Mesothelial cell of epicardium (in vitro differentiated cells): ENCODE measurements around the gene FAAP20. TPM values are rescaled to one million over a fixed set of nuclear protein-coding genes. Genes with fewer than 3 reads are reported as not detected.

Source experiments
- DNase-seq, 2 experiments: peaks; one replicate each; pipeline ENCODE4 v3.0.0; 2021; ENCODE audit warnings: low spot score in 2 of 2; ENCODE audit not compliant: unreplicated experiment in 2 of 2
- H3K27ac Mint-ChIP-seq: 2 replicates; pipeline ENCODE4 v1.8.0; 2021; ENCODE audit warnings: mixed read lengths
- H3K27me3 Mint-ChIP-seq: 2 replicates; pipeline ENCODE4 v1.8.0; 2021; ENCODE audit warnings: low read depth, mixed read lengths
- H3K36me3 Mint-ChIP-seq: 2 replicates; pipeline ENCODE4 v1.8.0; 2021; ENCODE audit warnings: mixed read lengths
- H3K4me1 Mint-ChIP-seq: 2 replicates; pipeline ENCODE4 v1.8.0; 2021; ENCODE audit warnings: mixed read lengths
- H3K4me3 Mint-ChIP-seq: 2 replicates; pipeline ENCODE4 v1.8.0; 2021; ENCODE audit warnings: mild to moderate bottlenecking, moderate library complexity, mixed read lengths
- H3K9me3 Mint-ChIP-seq: 2 replicates; pipeline ENCODE4 v1.8.0; 2021; ENCODE audit warnings: mixed read lengths
- total RNA-seq: library from RNA; stranded (reverse); gene quantifications from 3 replicates; pipeline ENCODE4 v1.2.1, GENCODE V29; 2021
- TF ChIP-seq, protein P1 (sequence below): fragments of 200-600 bp; sonication (generic); IDR thresholded peaks from one replicate; pipeline ENCODE4 v1.5.0; 2021; ENCODE audit warnings: antibody characterized with exemption; ENCODE audit not compliant: unreplicated experiment

The FAAP20 gene
- total RNA-seq, 1 donor from 2014 or later: 92.2 TPM

DNA sequence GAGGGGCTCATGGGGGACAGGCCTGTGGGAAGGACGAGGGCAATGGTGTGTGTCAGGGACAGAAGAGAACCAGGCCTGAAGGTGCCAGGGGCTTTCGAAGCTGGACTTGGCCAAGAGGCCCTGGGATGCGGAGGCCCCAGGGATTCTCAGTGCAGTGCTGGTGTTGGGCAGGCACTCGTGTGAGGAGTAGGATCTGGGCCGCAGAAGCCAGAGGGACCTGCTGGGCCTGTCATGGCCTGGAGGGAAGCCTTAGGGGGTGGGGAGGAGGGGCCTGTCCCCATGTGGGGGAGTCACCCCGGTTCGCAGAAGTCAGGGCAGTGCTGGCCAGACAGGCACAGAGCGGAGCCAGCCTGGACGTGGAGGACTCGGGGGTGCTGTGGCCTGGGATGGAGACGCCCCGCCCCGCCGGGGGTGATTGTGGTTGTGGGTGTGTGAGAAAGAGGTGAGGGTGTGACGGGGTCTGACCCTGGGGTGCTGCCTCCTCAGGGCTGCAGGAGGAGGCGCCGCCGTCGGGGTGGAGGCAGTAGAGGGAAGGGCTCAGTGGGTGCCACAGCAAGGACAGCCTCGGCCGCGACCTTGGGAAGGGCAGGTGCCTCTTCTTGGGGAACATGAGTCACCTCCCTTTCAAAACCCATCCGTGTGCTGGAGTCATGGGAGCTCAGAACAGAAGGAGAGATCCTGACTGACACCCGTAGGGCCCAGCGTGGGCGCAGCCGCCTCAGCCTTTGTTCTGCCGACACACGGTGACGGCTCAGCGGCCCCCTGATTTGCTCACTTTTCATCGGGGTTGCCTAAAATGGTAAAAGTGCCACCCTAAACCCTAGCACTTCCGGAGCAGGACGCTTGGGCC is 33.9 kb downstream of the FAAP20 start:
- Mint-ChIP-seq H3K4me3 (no peak overlapping the region), H3K36me3 (peaks cover 44% of the 10 kb centered on the region), H3K9me3 (peaks cover 5% of the 10 kb centered on the region), H3K4me1 (no peaks in the 10 kb centered on the region), H3K27ac (no peak overlapping the region), H3K27me3 (no peaks in the 10 kb centered on the region)
- TF ChIP-seq, protein P1, sequence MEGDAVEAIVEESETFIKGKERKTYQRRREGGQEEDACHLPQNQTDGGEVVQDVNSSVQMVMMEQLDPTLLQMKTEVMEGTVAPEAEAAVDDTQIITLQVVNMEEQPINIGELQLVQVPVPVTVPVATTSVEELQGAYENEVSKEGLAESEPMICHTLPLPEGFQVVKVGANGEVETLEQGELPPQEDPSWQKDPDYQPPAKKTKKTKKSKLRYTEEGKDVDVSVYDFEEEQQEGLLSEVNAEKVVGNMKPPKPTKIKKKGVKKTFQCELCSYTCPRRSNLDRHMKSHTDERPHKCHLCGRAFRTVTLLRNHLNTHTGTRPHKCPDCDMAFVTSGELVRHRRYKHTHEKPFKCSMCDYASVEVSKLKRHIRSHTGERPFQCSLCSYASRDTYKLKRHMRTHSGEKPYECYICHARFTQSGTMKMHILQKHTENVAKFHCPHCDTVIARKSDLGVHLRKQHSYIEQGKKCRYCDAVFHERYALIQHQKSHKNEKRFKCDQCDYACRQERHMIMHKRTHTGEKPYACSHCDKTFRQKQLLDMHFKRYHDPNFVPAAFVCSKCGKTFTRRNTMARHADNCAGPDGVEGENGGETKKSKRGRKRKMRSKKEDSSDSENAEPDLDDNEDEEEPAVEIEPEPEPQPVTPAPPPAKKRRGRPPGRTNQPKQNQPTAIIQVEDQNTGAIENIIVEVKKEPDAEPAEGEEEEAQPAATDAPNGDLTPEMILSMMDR: no peak
- DNase-seq: no peak

DNA sequence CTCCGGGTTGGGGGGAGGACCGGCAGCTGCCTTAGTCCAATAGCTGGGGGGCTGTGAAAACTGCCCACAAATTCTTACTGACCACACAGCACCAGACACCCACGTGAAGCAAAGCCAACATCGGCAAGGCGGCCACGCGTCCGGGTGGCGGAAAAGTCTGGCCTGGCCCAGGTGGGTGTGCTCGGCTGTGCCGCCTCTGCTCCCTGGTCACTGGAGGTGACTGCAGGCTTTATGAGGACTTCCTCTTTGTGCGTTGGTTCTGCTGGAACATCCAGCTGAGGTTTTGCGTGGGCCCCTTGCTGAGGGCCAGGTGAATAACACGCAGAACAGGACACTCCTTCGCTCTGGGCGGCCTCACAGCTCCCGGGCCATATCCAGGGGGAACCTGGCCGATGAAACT is 35.4 kb downstream of the FAAP20 start:
- H3K27ac Mint-ChIP-seq: no peak overlapping the region
- TF ChIP-seq, protein P1: no peak
- no peak overlapping the region for H3K4me3 Mint-ChIP-seq
- H3K4me1 Mint-ChIP-seq: no peaks in the 10 kb centered on the region
- H3K36me3 Mint-ChIP-seq: peaks cover 40% of the 10 kb centered on the region
- no peak for DNase-seq
- no peaks in the 10 kb centered on the region for H3K27me3 Mint-ChIP-seq
- peaks cover 5% of the 10 kb centered on the region for H3K9me3 Mint-ChIP-seq

DNA sequence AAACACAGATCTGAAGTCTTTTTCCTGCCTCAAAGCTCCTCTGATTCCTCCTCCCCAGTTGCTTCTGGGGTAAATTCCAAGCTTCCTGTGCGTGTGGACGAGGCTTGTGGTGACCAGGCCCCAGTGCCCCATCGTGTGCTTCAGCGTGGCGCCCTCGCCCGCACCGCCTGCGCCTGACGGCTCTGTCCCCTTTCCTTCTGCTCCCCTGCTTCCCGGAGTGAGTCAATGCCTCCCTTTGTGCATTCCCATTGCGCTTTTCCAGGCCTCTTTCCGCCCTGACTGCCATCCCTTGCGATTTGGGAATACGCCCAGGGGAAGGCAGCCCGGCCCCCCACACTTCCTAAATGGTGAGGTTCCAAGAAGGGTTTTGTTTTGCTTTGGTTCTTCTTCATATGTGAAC is 36.3 kb downstream of the FAAP20 start:
- no peaks in the 10 kb centered on the region for H3K27me3 Mint-ChIP-seq
- no peak for DNase-seq
- H3K36me3 Mint-ChIP-seq: peaks cover 34% of the 10 kb centered on the region

DNA sequence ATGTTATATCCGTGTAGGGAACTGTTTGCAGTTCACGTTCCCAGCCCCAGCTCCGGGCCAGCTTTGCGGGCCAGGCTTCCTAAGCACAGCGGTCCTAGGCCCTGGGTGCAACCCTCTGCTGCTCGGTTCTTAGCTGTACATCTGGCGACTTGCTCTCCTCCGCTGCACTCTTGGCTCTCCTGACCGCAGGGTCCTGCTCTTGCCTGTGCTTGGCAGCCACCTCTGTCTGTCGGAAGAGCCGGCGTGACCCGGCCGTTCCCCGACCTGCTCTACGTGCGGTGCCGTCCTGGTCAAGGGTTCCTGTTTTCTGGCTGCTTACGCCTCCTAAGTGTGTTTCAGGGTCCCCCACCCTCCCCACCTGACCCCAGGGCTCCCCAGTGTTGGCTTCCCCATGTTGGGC is 36.7 kb downstream of the FAAP20 start:
- no peaks in the 10 kb centered on the region for H3K27me3 Mint-ChIP-seq
- H3K4me1 Mint-ChIP-seq: no peaks in the 10 kb centered on the region
- no peak overlapping the region for H3K4me3 Mint-ChIP-seq
- TF ChIP-seq, protein P1: no peak
- DNase-seq: no peak
- peaks cover under 1% of the 10 kb centered on the region for H3K9me3 Mint-ChIP-seq
- no peak overlapping the region for H3K27ac Mint-ChIP-seq
- H3K36me3 Mint-ChIP-seq: peaks cover 30% of the 10 kb centered on the region

More for the DNA sequence above, 36.3 kb downstream of the FAAP20 start:
- peaks cover 5% of the 10 kb centered on the region for H3K9me3 Mint-ChIP-seq
- H3K4me3 Mint-ChIP-seq: no peak overlapping the region
- H3K27ac Mint-ChIP-seq: no peak overlapping the region
- TF ChIP-seq, protein P1: no peak
- no peaks in the 10 kb centered on the region for H3K4me1 Mint-ChIP-seq

DNA sequence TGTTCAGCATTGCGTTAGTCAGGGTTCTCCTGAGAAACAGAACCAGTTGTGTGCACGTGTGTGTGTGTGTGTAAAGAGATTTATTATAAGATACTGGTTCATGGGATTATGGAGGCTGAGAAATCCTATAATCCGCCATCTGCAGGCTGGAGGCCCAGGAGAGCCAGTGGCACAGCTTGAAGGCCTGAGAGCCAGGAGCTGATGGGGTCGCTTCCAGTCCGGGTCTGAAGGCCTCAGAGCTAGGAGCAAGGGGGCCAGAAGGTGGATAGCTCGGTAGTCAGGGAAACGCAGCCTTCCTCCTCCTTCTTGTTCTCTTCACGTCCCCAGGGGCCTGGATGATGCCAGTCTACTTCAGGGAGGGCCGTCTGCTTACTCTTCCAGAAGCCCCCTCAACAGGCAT is 37.7 kb downstream of the FAAP20 start:
- DNase-seq: no peak
- TF ChIP-seq, protein P1: no peak
- Mint-ChIP-seq H3K4me3 (no peak overlapping the region), H3K27ac (no peak overlapping the region), H3K36me3 (peaks cover 29% of the 10 kb centered on the region), H3K9me3 (no peaks in the 10 kb centered on the region), H3K4me1 (no peaks in the 10 kb centered on the region), H3K27me3 (no peaks in the 10 kb centered on the region)
